Adrenal gland (tissue), 12 donors: ENCODE results near the gene COX7A1. TPM values are rescaled to one million over a fixed set of nuclear protein-coding genes. Genes with fewer than 3 reads are reported as not detected.

ENCODE experiments used
- DNase-seq, 7 donors: peaks; one replicate each; pipeline ENCODE4 v3.0.0-alpha.2; 2019 to 2020
- H3K27ac ChIP-seq, 5 donors: fragments of 200-600 bp; sonication (generic) in 4 of 5; 1 replicate in 3 of 5; 2 replicates in 2 of 5; pipeline versions ENCODE4 v1.5.1 to v1.8.0; 2016 to 2020; ENCODE audit warnings: mild to moderate bottlenecking in 1 of 5
- H3K27me3 ChIP-seq: fragments of 200-600 bp; 2 replicates; pipeline ENCODE4 v1.8.0; 2021
- H3K36me3 ChIP-seq, 2 donors: fragments of 200-600 bp; replicated peaks in 1 of 2; 1 replicate in 1 of 2; 2 replicates in 1 of 2; pipeline versions ENCODE4 v1.5.1 to v1.8.0; 2018 to 2022
- H3K4me1 ChIP-seq, 2 donors: fragments of 200-600 bp; replicated peaks in 1 of 2; 1 replicate in 1 of 2; 2 replicates in 1 of 2; pipeline versions ENCODE4 v1.5.1 to v1.8.0; 2018 to 2021
- H3K4me3 ChIP-seq, 4 donors: fragments of 200-600 bp; sonication (generic) in 3 of 4; one replicate each; pipeline ENCODE4 v1.5.1; 2016 to 2018
- H3K9me3 ChIP-seq, 3 donors: fragments of 200-600 bp; sonication (generic) in 1 of 3; replicated peaks in 1 of 3; 1 replicate in 2 of 3; 2 replicates in 1 of 3; pipeline versions ENCODE4 v1.5.1 to v1.8.0; 2016 to 2021
- POLR2A ChIP-seq, 2 donors: fragments of 450-650 bp; IDR thresholded peaks; one replicate each; pipeline ENCODE4 v1.6.1; 2017; ENCODE audit warnings: antibody characterized with exemption in 2 of 2, mild to moderate bottlenecking in 2 of 2, moderate library complexity in 1 of 2
- WGBS, 4 donors: extraction: QIAGEN DNeasy Blood & Tissue Kit in 2 of 4; methylation state at CpG; one replicate each; pipeline versions ENCODE4 v1.1.5 to v1.1.7; 2013 to 2017; 5-methylcytosine and 5-hydroxymethylcytosine counted together
- intact Hi-C, 2 donors: fragments of 100-400 bp; cut with DNase I; formaldehyde crosslinking; loops; one replicate each; pipeline versions ENCODE4 v1.14.1 to v1.15.0; 2022 to 2023
- polyA plus RNA-seq, 3 donors: library from polyadenylated mRNA; stranded (reverse); fragments of 200-250 nt in 2 of 3; fragments of 350-450 nt in 1 of 3; fragmentation: Illumina TruSeq in 1 of 3; extraction: RNeasy Lipid Tissue Mini Kit (QIAGEN cat#74804) in 1 of 3; gene quantifications; one replicate each; pipeline ENCODE4 v1.2.3, GENCODE V29; 2013 to 2014
- total RNA-seq, 9 donors: library from RNA; depleted of rRNA in 4 of 9; stranded (reverse); fragments of >200 nt in 4 of 9; fragments of 120-200 nt in 1 of 9; fragmentation: NEBNext Ultra II Directional in 1 of 9; extraction: Animal tissue kit (Norgen Biotek cat#: 25700) in 1 of 9; gene quantifications; one replicate each; pipeline versions ENCODE4 v1.1.0 to v1.2.4, GENCODE V29; 2013 to 2023
- TF ChIP-seq, protein P1 (sequence below), 6 experiments: fragments of 450-650 bp in 4 of 6; fragments of 200-600 bp in 2 of 6; sonication (generic) in 1 of 6; IDR thresholded peaks; 1 replicate in 5 of 6; 2 replicates in 1 of 6; pipeline versions ENCODE4 v1.5.1 to v1.8.0; 2016 to 2021; ENCODE audit warnings: antibody characterized with exemption in 6 of 6, mild to moderate bottlenecking in 2 of 6, moderate library complexity in 1 of 6
- donor health status: healthy with polysubstance abuse.
- donor health status: Bipolar disorder and iron deficiency.
- donor health status: DM: yes; HTN: yes; CAD: no.
- donor health status: DM: no; HTN: no; CAD: no.
- donor health status: DM: no; HTN: no; CAD: no.
- donor health status: DM: yes; HTN: yes; CAD: no.

Gene COX7A1
- total and polyA plus RNA-seq, 12 donors = 20.4 to 232 (median 102) TPM

DNA sequence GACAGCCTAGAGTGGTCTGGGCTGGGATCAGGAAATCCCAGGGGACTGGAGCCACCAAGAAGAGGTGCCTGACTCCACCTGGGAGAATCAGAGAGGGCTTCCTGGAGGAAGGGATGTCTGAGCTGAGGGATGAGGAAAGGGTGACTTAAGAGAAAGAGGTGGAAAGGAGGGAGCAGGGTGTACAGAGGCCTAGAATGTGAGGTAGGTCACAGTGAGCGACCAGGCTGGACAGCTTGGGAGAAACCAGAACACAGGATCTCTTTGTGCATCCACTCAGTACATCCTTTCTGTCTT, 36.0 kb downstream of the COX7A1 start:
- WGBS, 4 donors = 94 to 100% (median 97%) methylated on average over 1 of the region's 1 CpG
- intact Hi-C loops = loop anchor here in 1 of 2 donors (10.0 kb wide), 1 partner anchor 51 kb away; no protein-coding TSS in a partner anchor

DNA sequence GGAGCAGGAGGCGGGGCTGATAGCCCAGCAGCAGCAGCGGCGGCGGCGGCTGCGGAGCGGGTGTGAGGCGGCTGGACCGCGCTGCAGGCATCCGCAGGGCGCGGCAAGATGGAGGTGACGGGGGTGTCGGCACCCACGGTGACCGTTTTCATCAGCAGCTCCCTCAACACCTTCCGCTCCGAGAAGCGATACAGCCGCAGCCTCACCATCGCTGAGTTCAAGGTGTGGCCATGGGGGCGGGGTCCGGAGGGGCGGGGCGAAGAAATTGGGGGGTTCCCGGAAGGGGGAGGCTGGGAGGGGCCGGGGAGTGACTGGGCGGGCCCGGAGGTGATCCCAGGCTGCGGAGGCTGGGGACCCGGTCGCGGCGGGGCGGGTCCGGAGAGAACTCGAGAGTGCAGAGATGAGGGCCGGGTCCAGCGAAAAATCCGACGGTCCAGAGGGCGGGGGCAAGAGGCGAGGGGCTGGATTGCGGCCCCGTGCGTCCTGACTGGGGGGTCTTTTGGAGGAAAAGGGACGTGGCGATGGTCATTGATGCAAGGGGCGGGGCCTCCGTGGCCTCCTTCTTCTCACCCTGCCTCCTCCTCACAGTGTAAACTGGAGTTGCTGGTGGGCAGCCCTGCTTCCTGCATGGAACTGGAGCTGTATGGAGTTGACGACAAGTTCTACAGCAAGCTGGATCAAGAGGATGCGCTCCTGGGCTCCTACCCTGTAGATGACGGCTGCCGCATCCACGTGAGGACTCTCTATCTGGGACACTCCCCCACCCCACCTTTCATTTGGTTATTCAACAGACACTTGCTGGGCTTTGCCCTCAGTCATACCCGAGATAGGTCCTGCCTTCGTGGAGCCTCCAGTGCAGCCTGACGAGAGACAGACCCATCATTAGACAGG, 36.5 kb downstream of the COX7A1 start, which contains the start of gene TBCB:
Gene TBCB (plus strand): TSS at position 16 of the 891 bp plus-strand sequence. CDS start 93 bp downstream, at position 109.
- H3K36me3 ChIP-seq = peaks cover 0 to 39% of the 10 kb centered on the region in 2 donors
- peak in 3 of 7 donors; percentile 80 to 87 (median 84) for DNase-seq
- intact Hi-C loops = loop anchor here in 1 of 2 donors (10.0 kb wide), 1 partner anchor 51 kb away; no protein-coding TSS in a partner anchor
- H3K27ac ChIP-seq = peak within 1 kb of the TSS; percentile 49 to 92 (median 67)
- no peaks in the 10 kb centered on the region for H3K9me3 ChIP-seq
- WGBS, 4 donors = 4 to 33% (median 5%) methylated on average over 3 to 59 of the region's 59 CpGs
- H3K4me1 ChIP-seq = peaks cover 7 to 22% of the 10 kb centered on the region in 2 donors
- H3K4me3 ChIP-seq = peak within 1 kb of the TSS; percentile 4 to 90 (median 70)
- TF ChIP-seq, protein P1, sequence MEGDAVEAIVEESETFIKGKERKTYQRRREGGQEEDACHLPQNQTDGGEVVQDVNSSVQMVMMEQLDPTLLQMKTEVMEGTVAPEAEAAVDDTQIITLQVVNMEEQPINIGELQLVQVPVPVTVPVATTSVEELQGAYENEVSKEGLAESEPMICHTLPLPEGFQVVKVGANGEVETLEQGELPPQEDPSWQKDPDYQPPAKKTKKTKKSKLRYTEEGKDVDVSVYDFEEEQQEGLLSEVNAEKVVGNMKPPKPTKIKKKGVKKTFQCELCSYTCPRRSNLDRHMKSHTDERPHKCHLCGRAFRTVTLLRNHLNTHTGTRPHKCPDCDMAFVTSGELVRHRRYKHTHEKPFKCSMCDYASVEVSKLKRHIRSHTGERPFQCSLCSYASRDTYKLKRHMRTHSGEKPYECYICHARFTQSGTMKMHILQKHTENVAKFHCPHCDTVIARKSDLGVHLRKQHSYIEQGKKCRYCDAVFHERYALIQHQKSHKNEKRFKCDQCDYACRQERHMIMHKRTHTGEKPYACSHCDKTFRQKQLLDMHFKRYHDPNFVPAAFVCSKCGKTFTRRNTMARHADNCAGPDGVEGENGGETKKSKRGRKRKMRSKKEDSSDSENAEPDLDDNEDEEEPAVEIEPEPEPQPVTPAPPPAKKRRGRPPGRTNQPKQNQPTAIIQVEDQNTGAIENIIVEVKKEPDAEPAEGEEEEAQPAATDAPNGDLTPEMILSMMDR (IDR thresholded peaks at IDR 0.05) = no peak
- peak; percentile 59 to 63 for TF ChIP-seq POLR2A (IDR thresholded peaks at IDR 0.05)
- H3K27me3 ChIP-seq = no peaks in the 10 kb centered on the region

More for the DNA sequence above, 36.0 kb downstream of the COX7A1 start:
- no peak for TF ChIP-seq POLR2A (IDR thresholded peaks at IDR 0.05)
- TF ChIP-seq, protein P1 (IDR thresholded peaks at IDR 0.05) = no peak
- Histone ChIP-seq H3K4me1 (peaks cover 7 to 22% of the 10 kb centered on the region in 2 donors), H3K9me3 (no peaks in the 10 kb centered on the region), H3K27me3 (no peaks in the 10 kb centered on the region), H3K4me3 (peak overlapping the region in 1 of 4 donors; percentile 89), H3K27ac (peak overlapping the region in 2 of 5 donors; percentile 89 to 92), H3K36me3 (peaks cover 0 to 40% of the 10 kb centered on the region in 2 donors)
- DNase-seq = no peak

DNA sequence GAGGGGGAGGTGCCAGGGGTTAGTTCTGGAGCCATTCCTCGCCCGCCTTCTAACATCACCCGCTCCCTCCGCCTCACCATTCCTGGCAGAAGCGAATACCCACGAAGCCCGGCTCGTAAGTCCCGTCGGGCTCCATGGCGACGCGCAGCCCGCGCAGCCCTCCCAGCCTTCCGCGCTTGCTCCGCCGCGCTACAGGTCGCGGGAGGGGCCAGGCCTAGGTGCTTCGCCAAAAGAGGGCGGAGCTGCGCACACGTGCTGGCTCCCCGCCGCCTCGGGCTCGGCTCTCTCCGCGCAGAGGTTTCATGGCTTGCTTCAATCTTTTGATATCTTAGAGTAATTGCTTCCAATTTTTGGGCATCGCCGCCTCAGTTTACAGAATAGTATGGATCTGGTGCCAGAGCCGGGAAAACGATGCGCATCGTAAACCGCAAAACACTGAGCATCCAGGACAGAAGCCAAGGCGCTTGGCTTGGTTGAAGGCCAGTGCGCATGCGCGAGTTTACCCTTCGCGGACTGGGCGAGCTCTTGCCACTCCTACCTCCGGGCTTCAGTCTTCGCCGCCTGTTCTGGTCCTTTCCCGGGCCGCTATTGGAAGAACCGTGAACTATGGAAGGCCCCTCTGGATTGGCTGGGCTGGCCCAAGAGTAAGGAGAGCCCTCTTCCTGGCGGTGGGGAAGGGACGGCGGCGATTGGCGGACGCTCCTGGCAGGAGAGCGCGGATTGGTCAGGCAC, 37.4 kb downstream of the COX7A1 start, which contains the start of gene POLR2I:
Gene POLR2I (minus strand): TSS at position 155 of the 732 bp plus-strand sequence. CDS start 19 bp downstream, at position 136.
- Histone ChIP-seq H3K4me3 (peak within 1 kb of the TSS; percentile 4 to 90 (median 70)), H3K36me3 (peaks cover 0 to 32% of the 10 kb centered on the region in 2 donors), H3K9me3 (no peaks in the 10 kb centered on the region), H3K27ac (peak within 1 kb of the TSS; percentile 49 to 92 (median 67)), H3K4me1 (peaks cover 7 to 22% of the 10 kb centered on the region in 2 donors), H3K27me3 (no peaks in the 10 kb centered on the region)
- intact Hi-C loops = loop anchor here in 1 of 2 donors (10.0 kb wide), 1 partner anchor 50 kb away; no protein-coding TSS in a partner anchor
- TF ChIP-seq, protein P1 (IDR thresholded peaks at IDR 0.05) = no peak
- peak in 1 of 2 donors; percentile 69 for TF ChIP-seq POLR2A (IDR thresholded peaks at IDR 0.05)
- WGBS, 4 donors = 0 to 1% (median 0%) methylated on average over 22 to 60 of the region's 60 CpGs
- peak; percentile 99 to 100 (median 100) for DNase-seq
